GM19025 (cell line): ENCODE measurements around the gene KRT1.

ENCODE experiments used
- ATAC-seq: cut with Tn5 transposase; IDR thresholded peaks from one replicate; pipeline ENCODE4 v1.9.1; 2021; ENCODE audit warnings: mild to moderate bottlenecking, low read depth, moderate library complexity; ENCODE audit not compliant: unreplicated experiment

KRT1 gene

DNA sequence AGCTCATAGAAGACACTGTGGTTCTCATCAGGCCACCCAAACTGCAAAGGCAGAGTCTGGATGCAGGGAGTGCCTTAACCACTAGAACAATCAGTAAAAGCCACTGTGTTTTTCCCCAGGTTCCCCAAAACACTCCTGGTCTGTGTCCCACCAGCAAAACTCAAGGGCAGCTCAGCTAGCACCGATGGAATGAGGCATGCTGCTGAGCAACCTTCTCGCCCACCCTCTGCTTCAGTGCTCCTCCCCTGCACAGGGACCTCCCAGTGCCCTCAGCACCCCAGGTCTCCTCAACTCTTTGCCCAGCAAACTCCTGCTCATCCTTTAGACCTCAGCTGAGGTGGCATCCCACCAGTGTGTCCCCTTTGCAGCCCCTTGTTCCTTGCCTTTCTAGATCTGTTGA is 19.2 kb upstream of the KRT1 start:
- ATAC-seq, result no peak

DNA sequence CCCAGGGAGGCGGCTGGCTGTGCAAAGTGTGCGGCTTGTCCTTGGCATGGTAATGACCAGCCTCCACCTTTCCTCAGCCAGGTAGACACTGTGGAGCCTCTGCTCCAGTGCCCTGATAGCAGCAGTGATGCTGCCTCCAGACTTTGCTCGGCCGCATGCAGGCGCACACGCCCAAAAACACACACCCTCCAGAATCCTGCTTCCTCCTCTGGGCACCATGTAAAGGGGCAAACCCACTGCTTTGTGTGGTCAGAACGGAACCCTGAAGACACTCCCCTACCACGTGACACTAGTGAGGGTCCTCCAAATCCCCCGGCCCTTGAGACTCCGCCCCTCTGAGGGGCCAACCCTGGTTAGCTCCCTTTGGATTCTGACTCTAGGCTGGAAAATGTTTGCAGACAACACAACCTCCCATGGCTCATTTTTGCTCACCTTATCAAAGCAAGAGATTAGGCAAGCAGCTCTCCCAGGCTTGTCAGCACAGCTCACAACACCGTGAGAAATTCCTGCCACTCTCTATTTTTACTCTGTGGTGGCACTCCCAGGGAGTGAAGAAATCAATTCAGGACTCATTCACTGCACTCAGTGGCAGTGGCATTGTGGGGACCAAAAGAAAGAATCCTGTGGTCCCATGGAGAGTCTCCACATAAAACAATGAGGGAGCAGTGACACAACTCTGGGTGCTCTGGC is 18.6 kb upstream of the KRT1 start:
- no peak for ATAC-seq

DNA sequence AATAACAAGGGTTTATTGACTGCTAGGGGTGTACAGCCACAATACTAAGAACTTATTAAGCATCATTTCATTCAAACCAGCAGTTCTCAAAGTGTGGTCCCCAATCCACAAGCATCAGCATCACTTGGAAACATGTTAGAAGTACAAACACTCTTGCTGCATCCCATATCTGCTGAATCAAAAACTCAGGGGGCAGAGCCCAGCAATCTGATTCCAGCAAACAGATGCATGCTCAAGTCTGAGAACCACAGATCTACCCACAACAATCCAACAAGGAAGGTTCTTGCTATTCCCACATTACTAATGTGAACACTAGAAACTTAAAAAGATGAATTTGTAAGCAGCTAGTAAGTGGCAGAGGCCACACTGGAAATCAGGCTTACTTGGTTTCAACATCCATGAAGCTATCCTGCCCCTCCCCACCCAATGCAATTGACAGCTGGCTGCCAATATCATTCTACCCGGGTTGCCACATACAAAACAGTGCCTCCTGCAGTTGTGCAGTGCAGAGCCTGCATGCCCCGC is 16.9 kb upstream of the KRT1 start:
- ATAC-seq, result no peak

DNA sequence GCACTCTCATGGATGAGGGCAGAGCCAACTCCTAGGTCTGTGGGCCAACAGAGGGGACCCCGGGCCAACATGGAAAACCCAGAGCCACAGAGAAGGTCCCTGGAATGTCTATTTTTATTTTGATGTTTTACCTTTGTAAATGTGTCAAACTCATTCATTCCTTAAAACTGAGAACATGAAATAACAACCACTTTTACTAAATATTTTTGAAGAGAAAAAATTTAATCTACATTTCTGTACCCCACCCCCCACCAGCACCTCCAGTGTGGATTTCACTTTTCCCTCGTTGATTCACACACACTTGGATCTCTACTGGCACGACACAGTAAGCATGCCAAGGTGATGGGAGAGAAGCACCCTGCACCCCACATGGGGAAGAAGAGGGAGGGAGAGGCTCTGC is 16.4 kb upstream of the KRT1 start:
- no peak for ATAC-seq

DNA sequence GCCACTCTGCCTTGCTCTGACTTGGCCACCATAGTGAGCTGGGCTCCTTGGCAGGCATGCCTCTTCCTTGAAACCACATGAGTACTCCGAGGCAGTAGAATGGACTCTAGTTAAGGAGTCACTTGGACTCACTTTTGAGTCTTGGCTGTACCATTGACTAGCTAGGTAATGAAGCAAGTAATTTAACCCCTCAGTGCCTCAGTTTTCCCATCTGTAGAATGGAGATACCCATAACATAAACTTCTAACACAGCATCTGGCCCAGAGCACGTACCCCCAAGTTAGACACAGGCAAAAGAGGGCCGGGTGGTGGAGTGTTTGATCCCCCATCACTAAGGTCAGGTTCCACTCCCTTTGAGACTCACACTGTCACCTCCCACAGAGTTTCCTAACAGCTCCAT is 14.8 kb upstream of the KRT1 start:
- no peak for ATAC-seq

DNA sequence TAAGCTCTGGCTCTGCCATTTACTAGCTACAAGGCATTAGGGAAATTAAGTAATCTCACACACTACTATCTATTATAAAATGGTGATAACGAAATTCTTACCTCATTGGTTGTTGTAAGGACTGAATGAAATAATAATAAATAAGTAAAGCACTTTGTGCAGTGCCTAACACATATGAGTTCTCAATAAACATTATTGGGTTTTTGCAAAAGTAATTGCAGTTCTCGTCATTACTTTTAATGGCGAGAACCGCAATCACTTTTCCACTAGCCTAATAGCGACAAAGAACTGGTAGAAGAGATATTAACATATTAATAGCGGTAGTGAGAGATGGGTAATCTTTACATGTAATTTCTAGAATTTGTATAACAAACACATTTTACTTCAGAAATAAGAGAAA is 13.9 kb upstream of the KRT1 start:
- no peak for ATAC-seq

DNA sequence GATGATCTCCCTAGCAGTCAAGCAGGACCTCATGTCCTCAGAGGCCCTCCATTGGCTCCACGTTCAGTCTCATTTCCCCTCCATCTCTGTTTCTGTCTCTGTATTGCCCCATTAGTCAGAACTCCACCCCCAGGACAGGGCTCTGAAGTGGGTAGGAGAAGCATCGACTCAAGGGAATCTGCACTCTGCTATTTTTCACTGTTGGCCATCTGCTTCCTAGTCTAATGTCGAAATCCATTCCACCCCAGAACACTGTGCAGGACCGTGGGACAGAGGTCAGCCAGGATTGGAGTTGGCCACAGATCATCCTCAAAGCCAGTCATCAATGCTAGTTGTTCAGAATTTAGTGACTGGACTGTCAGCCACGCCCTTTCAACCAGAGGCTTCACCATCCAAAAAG is 13.1 kb upstream of the KRT1 start:
- ATAC-seq, result no peak

DNA sequence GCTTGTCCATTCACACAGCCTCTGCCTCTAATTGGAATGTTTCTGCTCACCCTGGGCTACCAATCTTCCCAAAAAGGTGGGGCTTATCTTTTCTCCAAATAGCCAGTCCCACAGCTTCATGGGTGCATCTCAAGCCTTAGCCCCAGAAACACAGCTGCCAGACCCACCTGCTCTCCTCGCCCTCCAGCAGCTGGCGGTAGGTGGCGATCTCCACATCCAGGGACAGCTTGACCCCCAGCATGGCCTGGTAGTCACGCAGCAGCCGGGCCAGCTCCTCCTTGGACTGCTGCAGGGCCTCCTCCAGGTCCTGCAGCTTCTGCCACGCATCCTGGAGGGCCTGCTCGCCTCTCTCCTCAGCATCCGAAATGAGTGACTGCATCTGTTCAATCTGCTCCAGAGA is 12.0 kb upstream of the KRT1 start:
- no peak for ATAC-seq

DNA sequence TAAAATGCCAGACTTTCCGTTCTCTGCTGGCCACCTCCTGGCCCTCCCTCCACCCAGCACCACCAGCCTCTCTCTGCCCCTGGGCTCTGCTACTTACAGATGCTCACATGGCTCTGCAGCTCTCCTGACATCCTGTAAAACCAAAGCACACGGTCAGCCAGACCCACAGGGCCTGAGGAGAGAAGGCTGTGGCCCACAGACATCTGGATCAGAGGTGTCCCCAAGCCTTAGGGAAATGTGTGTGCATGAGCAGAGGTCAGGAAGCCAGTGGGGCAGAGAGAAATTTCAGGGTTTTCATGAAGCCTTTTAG is 11.6 kb upstream of the KRT1 start:
- no peak for ATAC-seq

DNA sequence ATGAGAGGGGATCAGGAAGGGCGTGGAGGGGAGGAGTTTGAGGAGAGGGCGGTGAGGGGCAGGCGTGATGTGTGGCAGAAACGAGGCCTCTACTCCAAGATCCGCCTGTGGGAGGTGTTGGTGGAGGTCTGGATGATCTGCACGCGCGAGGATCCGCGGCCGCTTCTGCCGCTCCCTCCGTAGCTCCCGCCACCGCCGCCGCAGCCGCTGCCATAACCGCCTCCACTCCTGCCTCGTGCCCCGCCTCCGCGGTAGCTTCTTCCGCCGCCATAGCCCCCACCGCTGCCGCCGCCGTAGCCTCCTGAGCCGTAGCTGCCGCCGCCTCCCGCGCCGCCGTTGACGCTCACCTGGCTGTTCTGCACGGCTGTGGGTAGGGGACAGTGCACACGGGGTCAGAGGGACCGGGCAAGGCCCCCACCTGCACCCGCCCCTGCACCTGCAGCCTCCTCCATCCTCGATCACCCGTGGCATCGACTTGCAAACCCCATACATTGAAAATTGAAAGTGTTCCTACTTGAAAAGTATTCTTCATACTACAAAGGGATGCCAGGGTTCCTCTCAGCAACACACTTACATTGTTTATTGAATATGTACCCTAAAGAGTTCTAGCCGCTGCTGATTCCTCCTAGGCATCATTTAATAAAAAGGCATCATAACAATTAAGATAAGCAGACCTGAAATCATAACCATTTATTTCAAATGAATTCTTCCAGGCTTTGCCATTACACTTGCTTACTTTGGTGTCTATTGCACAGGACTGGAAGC is 11.1 kb upstream of the KRT1 start:
- ATAC-seq, result no peak

DNA sequence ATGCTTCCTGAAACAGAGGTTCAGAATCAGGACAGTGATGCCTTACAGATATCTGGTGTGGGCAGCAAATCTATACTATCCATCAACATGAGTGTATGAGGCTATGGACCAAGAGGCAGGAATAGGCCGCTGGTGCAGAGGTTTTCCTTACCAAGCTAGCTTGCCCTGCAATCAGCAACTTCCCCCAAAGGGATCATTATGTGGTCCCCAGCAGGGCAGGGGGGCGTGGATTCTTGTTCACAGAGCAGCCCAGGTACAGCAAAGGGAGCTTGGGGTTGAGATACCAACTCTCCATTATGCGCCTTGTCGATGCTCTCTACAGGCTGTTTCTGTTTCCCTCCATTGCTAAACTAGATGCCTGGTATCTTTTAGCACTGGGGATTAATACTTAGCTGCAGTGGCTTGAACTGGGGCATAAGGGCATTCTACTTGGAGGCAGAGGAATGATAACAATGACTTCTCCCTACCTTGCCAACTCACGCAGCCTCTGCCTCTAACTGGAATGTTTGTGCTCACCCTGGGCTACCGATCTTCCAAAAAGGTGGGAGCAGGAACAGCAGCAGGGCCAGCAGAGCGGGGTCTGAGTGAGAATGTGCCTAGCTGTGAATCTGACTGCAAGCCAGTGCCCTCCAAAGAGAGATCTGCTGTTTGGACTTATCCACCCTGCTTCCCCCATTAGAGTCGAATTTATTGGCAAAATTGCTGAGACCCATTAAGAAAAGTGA is 10.3 kb upstream of the KRT1 start:
- no peak for ATAC-seq

DNA sequence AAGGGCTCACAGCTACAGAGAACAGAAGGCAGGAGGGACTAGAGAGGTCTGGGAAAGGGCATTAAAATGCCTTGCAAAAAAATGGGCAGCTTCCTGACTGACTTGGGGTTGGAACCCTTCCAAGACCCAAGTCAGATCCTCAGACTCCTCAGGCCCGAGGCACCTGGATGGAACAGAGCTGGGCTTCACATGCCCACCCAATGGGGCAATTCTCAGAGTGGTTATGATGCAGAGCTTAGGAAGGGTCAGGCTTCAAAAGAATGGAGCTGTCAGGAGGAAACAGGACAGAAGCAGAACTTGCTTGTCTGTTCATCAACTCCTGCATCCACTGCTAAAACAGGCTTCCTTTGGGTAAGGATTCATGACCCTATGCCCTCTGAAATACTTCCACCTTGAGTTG is 9.7 kb upstream of the KRT1 start:
- no peak for ATAC-seq

DNA sequence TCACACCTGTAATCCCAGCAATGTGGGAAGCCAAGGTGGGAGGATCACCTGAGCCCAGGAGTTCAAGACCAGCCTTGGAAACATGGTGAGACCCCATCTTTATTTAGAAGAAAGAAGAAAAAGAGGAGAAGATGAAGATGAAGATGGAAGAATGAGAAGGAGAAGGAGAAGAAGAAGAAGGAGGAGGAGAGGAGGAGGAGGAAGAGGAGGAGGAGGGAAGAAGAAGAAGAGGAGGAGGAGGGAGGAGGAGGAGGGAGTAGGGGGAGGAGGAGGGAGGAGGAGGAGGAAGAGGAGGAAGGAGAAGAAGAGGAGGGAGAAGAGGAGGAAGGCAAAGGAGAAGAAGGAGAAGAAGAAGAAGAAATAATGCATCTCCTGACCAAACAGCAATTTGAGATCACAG is 9.0 kb upstream of the KRT1 start:
- ATAC-seq, result no peak

DNA sequence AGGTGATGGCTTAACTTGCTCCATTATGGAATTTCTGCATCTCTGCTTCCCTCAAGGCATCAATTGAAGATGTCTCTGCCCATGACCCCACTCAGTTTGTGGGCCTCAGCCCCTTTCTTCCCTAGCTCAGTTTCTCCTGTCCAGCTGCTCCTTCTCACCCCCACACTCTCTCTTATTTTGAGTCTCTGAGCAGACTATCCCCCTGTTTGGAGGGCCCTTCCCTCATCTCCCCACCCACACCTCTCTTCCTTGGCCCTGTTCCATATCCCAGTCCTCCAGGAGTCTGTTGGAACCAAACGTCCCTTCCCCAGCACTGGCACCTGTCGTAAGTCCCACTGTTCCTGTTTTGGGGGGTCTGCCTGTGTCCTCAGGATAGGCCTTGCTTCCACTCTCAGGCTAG is 8.3 kb upstream of the KRT1 start:
- no peak for ATAC-seq

DNA sequence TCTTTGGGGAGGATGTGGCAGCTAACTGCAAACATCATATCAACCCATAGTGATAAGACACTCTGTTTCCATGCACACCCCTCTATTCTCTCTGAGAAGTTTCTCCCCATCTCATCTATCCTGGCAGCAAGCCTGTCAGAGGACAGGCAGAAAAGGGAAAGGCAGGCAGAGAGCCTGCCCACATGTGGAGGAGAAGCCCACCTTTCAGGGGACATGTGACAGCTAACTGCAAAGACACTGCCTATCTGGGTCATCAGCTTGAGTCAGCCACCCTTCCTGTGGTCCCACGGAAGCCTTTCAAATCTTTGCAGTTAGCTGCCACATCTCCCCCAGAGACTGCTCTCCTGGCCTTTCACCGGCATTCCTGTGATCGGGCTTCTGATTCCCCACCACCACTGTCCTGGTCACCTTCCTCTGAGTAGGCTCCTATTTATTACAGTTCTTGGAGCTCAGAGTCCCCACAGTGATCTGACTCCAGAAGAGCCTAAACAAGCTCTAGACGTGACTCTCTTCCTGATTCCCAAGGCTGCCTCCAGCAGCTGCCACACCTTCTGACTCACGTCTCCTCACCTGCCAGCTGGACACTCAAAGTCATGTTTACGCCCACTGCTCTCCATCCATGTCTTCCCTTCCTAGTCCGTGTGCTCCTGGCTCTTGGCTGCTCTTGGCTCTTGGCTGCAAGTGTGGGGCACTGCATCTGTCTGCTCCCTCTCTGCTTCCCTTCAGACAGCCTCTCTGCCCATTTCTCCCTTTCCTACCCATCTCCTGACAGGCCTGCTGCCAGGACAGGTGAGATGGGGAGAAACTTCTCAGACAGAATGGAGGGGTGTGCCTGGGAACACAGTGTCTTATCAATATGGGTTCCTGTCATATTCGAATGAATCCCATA is 7.5 kb upstream of the KRT1 start:
- ATAC-seq, result no peak

DNA sequence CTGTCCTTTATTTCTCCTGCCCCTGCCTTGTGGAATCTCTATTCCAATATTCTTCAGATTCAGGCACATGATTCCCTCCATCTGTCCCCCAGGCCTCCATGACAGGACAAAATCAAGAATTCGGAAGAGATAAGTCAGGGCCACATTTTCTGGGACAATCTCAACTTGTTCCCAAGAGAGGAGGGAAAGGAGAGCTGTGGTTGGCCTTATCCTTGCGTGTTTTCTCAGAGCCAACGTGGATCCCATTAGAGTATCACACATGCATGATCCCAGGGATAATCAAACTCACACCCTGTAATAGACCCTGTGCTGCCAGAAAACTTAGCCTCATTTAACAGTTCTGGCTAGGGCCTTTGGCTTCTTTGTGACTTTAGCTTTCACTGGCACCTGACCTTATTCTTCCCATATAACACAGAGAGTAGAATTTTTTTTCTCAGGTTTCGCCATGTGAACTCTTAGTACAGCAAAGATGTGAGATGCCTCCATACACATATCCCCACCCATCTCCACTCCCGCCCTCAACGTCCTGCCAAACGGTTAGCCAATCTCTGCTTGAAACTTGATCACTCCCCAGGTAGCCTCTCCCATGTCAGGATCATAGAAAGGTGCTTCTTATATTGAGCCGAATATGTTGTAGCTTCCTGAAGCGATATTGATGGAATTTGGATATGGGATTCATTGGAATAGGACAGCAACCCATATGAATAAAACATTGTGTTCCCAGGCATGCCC is 6.7 kb upstream of the KRT1 start:
- ATAC-seq, result no peak

DNA sequence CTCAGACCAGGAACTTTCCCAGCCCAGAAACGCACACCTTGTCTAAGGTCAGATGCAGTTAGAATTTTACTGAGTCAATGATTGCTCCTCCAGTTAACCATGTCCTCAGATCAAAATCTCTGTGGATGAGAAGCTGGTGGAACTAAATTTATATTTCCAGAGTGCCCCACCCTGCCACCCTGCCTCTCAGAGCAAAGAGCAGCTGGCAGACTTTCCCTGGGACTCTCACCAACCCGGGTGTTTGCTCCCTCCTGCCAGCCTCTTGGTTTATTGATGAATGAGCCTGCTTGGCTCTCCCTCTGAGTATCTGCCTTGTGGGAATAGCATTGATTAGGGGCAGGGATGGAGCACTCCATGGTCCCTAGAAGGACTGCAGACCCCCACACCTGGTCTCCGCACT is 5.9 kb upstream of the KRT1 start:
- no peak for ATAC-seq

DNA sequence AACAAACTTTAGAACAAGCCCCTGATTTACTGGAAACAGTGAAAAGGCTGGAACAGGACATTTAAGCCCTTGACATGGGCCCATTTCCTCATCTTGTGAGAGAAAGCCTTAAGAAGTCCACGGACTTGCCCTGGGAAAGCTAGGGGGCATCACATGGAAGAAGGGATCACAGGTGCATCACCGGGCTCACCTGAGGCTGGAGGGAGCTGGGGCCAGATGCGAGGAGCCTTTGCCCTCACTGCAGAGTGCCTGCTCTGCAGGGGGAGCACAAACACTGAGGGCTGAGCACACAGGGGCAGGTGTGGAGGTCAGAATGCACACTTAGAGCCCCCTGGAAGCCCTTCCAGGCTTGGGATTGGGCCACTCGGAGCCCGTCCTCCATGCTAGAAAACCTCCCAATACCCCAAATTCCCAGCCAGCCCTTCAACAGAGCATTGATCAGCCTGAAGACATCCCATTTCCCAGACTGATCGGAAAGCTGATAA is 5.2 kb upstream of the KRT1 start:
- ATAC-seq, result no peak

DNA sequence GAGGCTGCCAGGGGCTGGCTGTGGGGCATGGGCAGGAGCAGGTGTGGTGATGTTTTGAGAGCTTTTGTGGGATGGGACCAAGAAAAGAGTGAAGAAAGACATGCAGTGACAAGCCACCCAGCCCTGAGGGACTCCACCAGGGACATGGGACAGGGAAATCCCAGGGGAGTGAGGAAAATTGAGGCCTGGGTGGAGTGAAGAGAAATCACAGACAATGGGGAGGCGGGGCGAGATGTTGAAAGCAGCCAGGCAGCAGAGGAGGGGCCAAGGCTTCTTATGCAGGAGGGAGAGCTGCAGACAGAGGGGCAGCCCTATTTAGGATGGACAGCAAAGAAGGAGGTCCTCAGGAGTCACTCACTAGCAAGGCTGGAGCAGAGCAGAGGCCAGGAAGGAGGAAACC is 4.2 kb upstream of the KRT1 start:
- no peak for ATAC-seq
